ENCODE results near the gene BID.

Gene BID

DNA sequence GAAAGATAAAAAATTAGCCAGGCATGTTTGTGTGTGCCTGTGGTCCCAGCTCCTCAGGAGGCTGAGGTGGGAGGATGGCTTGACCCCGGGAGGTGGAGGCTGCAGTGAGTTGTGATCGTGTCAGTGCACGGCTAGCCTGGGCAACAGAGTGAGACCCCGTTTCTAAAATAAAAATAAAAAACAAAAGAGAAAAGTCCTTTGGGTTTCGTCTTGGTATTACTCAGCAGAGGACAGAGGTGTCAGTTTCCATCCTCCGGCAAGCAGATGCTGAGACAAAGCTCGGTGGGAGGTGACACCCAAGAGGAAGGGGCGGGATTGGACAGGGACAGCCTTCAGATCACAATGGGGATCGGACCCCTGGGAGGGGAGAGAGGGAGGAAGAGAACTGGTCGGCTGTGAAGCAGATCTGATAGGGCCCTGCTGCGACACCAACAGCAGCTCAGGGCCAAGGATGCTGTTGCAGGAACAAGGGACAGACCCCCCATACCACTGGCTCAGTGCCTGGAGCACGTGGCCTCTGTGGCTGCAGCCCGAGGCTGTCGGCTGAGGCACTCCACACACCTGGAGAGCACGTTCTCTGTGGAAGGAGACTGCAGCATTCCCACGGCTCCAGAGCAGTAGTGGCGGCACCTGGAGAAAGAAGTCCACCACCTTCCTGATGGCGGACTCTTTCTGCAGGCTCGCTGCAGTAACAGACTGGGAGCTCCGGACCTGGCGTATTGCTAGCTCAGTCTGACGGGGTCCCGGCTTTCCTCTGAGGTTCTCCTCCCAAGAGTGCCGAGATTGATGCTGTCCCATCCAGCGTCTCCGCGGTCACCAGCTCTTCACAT is 5.2 kb upstream of the BID start:
- no peak for ATAC-seq
- TF ChIP-seq ZC3H10 (CRISPR knock-in tag; IDR thresholded peaks at IDR 0.05) (no peak), ZFP3 (CRISPR knock-in tag; IDR thresholded peaks at IDR 0.05) (no peak), GLIS3 (CRISPR knock-in tag; IDR thresholded peaks at IDR 0.05) (no peak), RARB (CRISPR knock-in tag; IDR thresholded peaks at IDR 0.05) (no peak), ESRRG (CRISPR knock-in tag; IDR thresholded peaks at IDR 0.05) (no peak)
- TF ChIP-seq, protein P1, sequence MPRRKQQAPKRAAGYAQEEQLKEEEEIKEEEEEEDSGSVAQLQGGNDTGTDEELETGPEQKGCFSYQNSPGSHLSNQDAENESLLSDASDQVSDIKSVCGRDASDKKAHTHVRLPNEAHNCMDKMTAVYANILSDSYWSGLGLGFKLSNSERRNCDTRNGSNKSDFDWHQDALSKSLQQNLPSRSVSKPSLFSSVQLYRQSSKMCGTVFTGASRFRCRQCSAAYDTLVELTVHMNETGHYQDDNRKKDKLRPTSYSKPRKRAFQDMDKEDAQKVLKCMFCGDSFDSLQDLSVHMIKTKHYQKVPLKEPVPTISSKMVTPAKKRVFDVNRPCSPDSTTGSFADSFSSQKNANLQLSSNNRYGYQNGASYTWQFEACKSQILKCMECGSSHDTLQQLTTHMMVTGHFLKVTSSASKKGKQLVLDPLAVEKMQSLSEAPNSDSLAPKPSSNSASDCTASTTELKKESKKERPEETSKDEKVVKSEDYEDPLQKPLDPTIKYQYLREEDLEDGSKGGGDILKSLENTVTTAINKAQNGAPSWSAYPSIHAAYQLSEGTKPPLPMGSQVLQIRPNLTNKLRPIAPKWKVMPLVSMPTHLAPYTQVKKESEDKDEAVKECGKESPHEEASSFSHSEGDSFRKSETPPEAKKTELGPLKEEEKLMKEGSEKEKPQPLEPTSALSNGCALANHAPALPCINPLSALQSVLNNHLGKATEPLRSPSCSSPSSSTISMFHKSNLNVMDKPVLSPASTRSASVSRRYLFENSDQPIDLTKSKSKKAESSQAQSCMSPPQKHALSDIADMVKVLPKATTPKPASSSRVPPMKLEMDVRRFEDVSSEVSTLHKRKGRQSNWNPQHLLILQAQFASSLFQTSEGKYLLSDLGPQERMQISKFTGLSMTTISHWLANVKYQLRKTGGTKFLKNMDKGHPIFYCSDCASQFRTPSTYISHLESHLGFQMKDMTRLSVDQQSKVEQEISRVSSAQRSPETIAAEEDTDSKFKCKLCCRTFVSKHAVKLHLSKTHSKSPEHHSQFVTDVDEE (CRISPR knock-in tag; IDR thresholded peaks at IDR 0.05): no peak
- TF ChIP-seq, protein P2, sequence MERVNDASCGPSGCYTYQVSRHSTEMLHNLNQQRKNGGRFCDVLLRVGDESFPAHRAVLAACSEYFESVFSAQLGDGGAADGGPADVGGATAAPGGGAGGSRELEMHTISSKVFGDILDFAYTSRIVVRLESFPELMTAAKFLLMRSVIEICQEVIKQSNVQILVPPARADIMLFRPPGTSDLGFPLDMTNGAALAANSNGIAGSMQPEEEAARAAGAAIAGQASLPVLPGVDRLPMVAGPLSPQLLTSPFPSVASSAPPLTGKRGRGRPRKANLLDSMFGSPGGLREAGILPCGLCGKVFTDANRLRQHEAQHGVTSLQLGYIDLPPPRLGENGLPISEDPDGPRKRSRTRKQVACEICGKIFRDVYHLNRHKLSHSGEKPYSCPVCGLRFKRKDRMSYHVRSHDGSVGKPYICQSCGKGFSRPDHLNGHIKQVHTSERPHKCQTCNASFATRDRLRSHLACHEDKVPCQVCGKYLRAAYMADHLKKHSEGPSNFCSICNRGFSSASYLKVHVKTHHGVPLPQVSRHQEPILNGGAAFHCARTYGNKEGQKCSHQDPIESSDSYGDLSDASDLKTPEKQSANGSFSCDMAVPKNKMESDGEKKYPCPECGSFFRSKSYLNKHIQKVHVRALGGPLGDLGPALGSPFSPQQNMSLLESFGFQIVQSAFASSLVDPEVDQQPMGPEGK (CRISPR knock-in tag; IDR thresholded peaks at IDR 0.05; ENCODE audit: borderline replicate concordance): no peak

DNA sequence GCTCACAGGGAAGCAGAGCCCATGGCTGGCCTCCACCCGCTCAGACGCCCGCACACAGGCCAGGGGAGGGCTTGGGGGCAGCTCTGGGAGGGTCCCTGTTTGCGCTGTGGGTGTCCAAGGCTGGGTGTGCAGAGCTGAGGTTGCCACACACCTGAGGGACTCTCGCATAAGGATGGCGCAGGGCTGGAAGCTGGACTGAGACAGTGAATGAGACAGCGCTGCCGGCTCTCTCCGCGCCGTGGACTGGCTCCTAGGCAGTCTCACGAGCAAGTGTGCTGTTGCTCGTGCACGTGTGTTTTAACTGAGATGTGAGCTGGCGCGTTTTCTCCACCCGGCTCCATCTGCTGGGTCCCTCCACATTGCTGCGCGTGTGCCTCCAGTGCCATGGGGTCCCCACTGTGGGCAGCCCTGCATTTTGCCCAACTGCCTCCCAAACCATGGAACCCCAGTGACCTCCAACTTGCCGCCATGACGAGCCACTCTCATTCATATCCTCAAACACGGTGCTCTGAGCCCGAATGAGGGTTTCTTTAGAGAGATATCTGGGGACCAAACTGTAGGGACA is 4.2 kb upstream of the BID start:
- TF ChIP-seq BACH2 (CRISPR knock-in tag; IDR thresholded peaks at IDR 0.05; ENCODE audit: borderline replicate concordance): no peak
- no peak for TF ChIP-seq RARB (CRISPR knock-in tag; IDR thresholded peaks at IDR 0.05)
- no peak for TF ChIP-seq ZNF8 (CRISPR knock-in tag; IDR thresholded peaks at IDR 0.05)
- no peak for TF ChIP-seq ZFP3 (CRISPR knock-in tag; IDR thresholded peaks at IDR 0.05)
- TF ChIP-seq ZNF565 (CRISPR knock-in tag; conservative IDR thresholded peaks at IDR 0.05; ENCODE audit: low read depth): no peak
- TF ChIP-seq SNAI2 (CRISPR knock-in tag; IDR thresholded peaks at IDR 0.05): no peak
- TF ChIP-seq, protein P3, sequence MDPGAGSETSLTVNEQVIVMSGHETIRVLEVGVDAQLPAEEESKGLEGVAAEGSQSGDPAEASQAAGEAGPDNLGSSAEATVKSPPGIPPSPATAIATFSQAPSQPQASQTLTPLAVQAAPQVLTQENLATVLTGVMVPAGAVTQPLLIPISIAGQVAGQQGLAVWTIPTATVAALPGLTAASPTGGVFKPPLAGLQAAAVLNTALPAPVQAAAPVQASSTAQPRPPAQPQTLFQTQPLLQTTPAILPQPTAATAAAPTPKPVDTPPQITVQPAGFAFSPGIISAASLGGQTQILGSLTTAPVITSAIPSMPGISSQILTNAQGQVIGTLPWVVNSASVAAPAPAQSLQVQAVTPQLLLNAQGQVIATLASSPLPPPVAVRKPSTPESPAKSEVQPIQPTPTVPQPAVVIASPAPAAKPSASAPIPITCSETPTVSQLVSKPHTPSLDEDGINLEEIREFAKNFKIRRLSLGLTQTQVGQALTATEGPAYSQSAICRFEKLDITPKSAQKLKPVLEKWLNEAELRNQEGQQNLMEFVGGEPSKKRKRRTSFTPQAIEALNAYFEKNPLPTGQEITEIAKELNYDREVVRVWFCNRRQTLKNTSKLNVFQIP (CRISPR knock-in tag; IDR thresholded peaks at IDR 0.05; ENCODE audit: borderline replicate concordance, low read depth): no peak
- TF ChIP-seq PPARA (CRISPR knock-in tag; IDR thresholded peaks at IDR 0.05; ENCODE audit: borderline replicate concordance): no peak
- TF ChIP-seq ZFP30 (CRISPR knock-in tag; IDR thresholded peaks at IDR 0.05): no peak
- no peak for TF ChIP-seq OSR1 (CRISPR knock-in tag; IDR thresholded peaks at IDR 0.05)
- TF ChIP-seq GLIS3 (CRISPR knock-in tag; IDR thresholded peaks at IDR 0.05): no peak
- TF ChIP-seq, protein P1 (CRISPR knock-in tag; IDR thresholded peaks at IDR 0.05): no peak
- TF ChIP-seq CSDC2 (CRISPR knock-in tag; IDR thresholded peaks at IDR 0.05): no peak
- no peak for ATAC-seq

DNA sequence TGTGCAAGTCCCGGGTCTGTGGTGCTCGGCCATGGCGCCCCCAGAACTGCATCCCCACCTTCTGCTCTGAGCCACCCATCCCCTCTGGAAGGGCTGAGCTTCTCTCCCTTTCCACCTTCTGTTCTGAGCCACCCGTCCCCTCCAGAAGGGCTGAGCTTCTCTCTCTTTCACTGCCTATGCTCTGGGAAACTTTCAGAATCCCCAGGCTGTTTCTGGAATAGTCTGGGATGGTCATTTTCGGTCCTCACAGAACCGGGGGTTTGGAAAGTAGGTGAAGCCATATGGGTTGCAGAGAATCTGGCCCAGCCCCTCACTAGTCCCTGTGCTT is 3.4 kb upstream of the BID start:
- no peak for ATAC-seq
- TF ChIP-seq ISL1 (CRISPR knock-in tag; IDR thresholded peaks at IDR 0.05) (no peak), BACH2 (CRISPR knock-in tag; IDR thresholded peaks at IDR 0.05; ENCODE audit: borderline replicate concordance) (no peak), ZNF8 (CRISPR knock-in tag; IDR thresholded peaks at IDR 0.05) (no peak), ZFP30 (CRISPR knock-in tag; IDR thresholded peaks at IDR 0.05) (no peak), ZFP3 (CRISPR knock-in tag; IDR thresholded peaks at IDR 0.05) (no peak), OSR1 (CRISPR knock-in tag; IDR thresholded peaks at IDR 0.05) (no peak), ZNF70 (CRISPR knock-in tag; IDR thresholded peaks at IDR 0.05) (no peak), TCF4 (CRISPR knock-in tag; IDR thresholded peaks at IDR 0.05; ENCODE audit: borderline replicate concordance) (no peak), GLIS3 (CRISPR knock-in tag; IDR thresholded peaks at IDR 0.05) (no peak), ARNTL (CRISPR knock-in tag; IDR thresholded peaks at IDR 0.05; ENCODE audit: borderline replicate concordance, low read depth) (no peak), ZC3H10 (CRISPR knock-in tag; IDR thresholded peaks at IDR 0.05) (no peak), ZNF565 (CRISPR knock-in tag; conservative IDR thresholded peaks at IDR 0.05; ENCODE audit: low read depth) (no peak), RARB (CRISPR knock-in tag; IDR thresholded peaks at IDR 0.05) (no peak)
- TF ChIP-seq, protein P4, sequence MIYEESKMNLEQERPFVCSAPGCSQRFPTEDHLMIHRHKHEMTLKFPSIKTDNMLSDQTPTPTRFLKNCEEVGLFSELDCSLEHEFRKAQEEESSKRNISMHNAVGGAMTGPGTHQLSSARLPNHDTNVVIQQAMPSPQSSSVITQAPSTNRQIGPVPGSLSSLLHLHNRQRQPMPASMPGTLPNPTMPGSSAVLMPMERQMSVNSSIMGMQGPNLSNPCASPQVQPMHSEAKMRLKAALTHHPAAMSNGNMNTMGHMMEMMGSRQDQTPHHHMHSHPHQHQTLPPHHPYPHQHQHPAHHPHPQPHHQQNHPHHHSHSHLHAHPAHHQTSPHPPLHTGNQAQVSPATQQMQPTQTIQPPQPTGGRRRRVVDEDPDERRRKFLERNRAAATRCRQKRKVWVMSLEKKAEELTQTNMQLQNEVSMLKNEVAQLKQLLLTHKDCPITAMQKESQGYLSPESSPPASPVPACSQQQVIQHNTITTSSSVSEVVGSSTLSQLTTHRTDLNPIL (CRISPR knock-in tag; IDR thresholded peaks at IDR 0.05; ENCODE audit: low read depth): no peak
- TF ChIP-seq, protein P2 (CRISPR knock-in tag; IDR thresholded peaks at IDR 0.05; ENCODE audit: borderline replicate concordance): no peak
- TF ChIP-seq, protein P3 (CRISPR knock-in tag; IDR thresholded peaks at IDR 0.05; ENCODE audit: borderline replicate concordance, low read depth): no peak

Data from SK-N-SH treated with all-trans-retinoic acid at 6 μM for 48 hours (cell line).